NCI-H2107 treated with DMSO at 0.1 percent for 48 hours (cell line): ENCODE data around the gene TMEM231.
A peak's percentile ranks its signal among the peaks of the same experiment; 100 is the strongest.

Source experiments
- DNase-seq: peaks from one replicate; lab custom pipeline; 2025; ENCODE audit not compliant: unreplicated experiment; lab: John Stamatoyannopoulos, UW

The TMEM231 gene

DNA sequence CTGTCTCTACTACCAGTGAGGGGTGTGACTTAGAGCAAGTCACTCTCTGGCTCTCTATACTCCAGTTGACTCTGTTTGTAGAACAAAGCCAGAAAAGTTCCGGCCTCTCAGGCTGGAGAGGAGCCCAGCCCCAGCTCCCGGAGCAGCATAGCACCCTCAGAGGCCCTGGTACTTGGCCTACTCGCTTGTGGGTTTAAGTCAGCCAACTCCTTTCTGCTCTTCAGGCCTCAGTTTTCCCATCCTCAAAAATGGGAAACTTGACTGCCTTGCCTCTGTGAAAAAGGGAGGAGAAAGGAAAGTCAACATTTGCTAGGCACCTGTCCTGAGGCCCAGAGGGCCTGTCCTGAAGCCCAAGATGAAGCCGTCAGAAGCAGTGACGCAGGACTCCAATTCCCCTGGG is 61.9 kb downstream of the TMEM231 start:
- no peak for DNase-seq

DNA sequence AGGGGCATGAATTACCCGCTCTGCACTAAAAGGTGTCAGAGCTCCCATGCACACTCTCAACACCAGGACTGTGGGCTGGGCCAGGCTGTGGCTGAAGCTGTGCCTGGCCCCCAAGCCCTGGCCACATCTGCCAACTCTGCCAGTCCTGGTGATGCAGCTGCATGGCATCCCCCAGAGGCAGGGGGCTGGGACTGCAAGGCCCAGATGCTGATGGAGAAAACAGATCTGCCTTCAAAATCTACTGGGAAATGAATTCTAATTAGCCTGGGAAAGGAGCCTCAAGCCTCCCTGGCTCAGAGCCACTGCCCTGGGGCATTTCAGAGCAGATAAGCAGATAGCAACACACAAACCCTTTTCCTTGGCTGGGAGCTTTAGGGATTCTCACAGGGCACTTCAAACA is 64.2 kb downstream of the TMEM231 start:
- DNase-seq, result peak; percentile 84

DNA sequence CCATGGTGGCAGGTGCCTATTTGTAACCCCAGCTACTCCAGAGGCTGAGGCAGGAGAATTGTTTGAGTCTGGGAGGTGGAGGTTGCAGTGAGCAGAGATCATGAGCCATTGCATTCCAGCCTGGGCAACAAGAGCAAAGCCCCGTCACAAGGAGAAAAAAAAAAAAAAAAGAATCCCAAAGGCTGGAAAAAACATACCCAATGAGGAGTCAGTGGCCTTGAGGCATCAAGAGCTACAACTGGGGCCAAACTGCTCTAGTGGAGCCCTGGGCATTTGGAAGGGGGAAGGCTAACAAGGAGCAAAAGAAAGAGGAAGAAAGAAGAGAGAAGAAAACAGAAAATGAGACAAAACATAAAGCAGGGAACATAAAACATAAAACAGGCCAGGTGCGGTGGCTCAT is 67.7 kb downstream of the TMEM231 start:
- no peak for DNase-seq
